Stimulated activated CD4-positive, alpha-beta T cell treated with anti-CD3 and anti-CD28 coated beads, Interleukin-2, amount 100 ng/mL, for 48 hours (primary cell): Measurements from ENCODE around the gene ANXA6.

Source experiments
- DNase-seq, 2 donors: peaks; one replicate each; pipeline ENCODE4 v3.0.0-alpha.2; 2020

The ANXA6 gene

GRCh38 chr5:151060742-151061141 is 96.8 kb downstream of the ANXA6 start:
- no peak for DNase-seq

GRCh38 chr5:151058891-151059489 is 98.6 kb downstream of the ANXA6 start:
- DNase-seq, result no peak

GRCh38 chr5:151058301-151058700 is 99.3 kb downstream of the ANXA6 start:
- no peak for DNase-seq

GRCh38 chr5:151056379-151057325 is 100.9 kb downstream of the ANXA6 start:
- DNase-seq, result no peak

- no peak for DNase-seq
Observed at GRCh38 chr5:151055336-151055735, 102.2 kb downstream of the ANXA6 start.

GRCh38 chr5:151054709-151055108 is 102.9 kb downstream of the ANXA6 start:
- no peak for DNase-seq

- no peak for DNase-seq
Observed at GRCh38 chr5:151053796-151054462, 103.7 kb downstream of the ANXA6 start.

GRCh38 chr5:151052836-151053235 is 104.7 kb downstream of the ANXA6 start:
- DNase-seq, result no peak

- DNase-seq, result no peak
Observed at GRCh38 chr5:151051931-151052608, 105.5 kb downstream of the ANXA6 start.

GRCh38 chr5:151051066-151051930 is 106.3 kb downstream of the ANXA6 start:
- peak; percentile 60 to 61 for DNase-seq
